Spleen (tissue), 13 donors: ENCODE data around the gene ARL10. TPM values are rescaled to one million over a fixed set of nuclear protein-coding genes. Genes with fewer than 3 reads are reported as not detected.

Experiments
- DNase-seq: peaks from one replicate; pipeline ENCODE4 v3.0.0-alpha.2; 2020
- H3K27ac ChIP-seq, 8 donors: fragments of 200-600 bp; sonication (generic) in 7 of 8; 1 replicate in 4 of 8; 2 replicates in 4 of 8; pipeline versions ENCODE4 v1.5.0 to v1.8.0; 2016 to 2021; ENCODE audit warnings: inconsistent platforms in 4 of 8, mild to moderate bottlenecking in 4 of 8, moderate library complexity in 1 of 8
- H3K27me3 ChIP-seq, 7 donors: fragments of 200-600 bp; sonication (generic) in 6 of 7; replicated peaks in 1 of 7; 1 replicate in 4 of 7; 2 replicates in 3 of 7; pipeline versions ENCODE4 v1.5.0 to v1.8.0; 2016 to 2021; ENCODE audit warnings: inconsistent platforms in 3 of 7, mild to moderate bottlenecking in 1 of 7
- H3K36me3 ChIP-seq, 6 donors: fragments of 200-600 bp; sonication (generic) in 5 of 6; 1 replicate in 4 of 6; 2 replicates in 2 of 6; pipeline versions ENCODE4 v1.5.0 to v1.8.0; 2016 to 2021; ENCODE audit warnings: inconsistent platforms in 2 of 6
- H3K4me1 ChIP-seq, 6 donors: fragments of 200-600 bp; sonication (generic) in 5 of 6; 1 replicate in 3 of 6; 2 replicates in 3 of 6; pipeline versions ENCODE4 v1.5.0 to v1.8.0; 2016 to 2021; ENCODE audit warnings: inconsistent platforms in 3 of 6
- H3K4me3 ChIP-seq, 8 donors: fragments of 200-600 bp; sonication (generic) in 7 of 8; 1 replicate in 4 of 8; 2 replicates in 4 of 8; pipeline versions ENCODE4 v1.5.0 to v1.8.0; 2016 to 2021; ENCODE audit warnings: inconsistent platforms in 4 of 8, mild to moderate bottlenecking in 4 of 8, moderate library complexity in 2 of 8
- H3K9me3 ChIP-seq, 8 donors: fragments of 200-600 bp; sonication (generic) in 7 of 8; 1 replicate in 4 of 8; 2 replicates in 4 of 8; pipeline versions ENCODE4 v1.5.0 to v1.8.0; 2016 to 2021; ENCODE audit warnings: inconsistent platforms in 4 of 8
- POLR2A ChIP-seq, 3 donors: fragments of 450-650 bp; IDR thresholded peaks; one replicate each; pipeline ENCODE4 v1.5.1; 2017; ENCODE audit warnings: antibody characterized with exemption in 3 of 3, mild to moderate bottlenecking in 1 of 3
- POLR2AphosphoS5 ChIP-seq, 3 donors: sonication (generic); formaldehyde crosslinking; IDR thresholded peaks; one replicate each; pipeline ENCODE4 v1.5.1; 2017; ENCODE audit warnings: antibody characterized with exemption in 3 of 3
- WGBS, 5 donors: extraction: QIAGEN DNeasy Blood & Tissue Kit in 3 of 5; methylation state at CpG; one replicate each; pipeline versions ENCODE4 v1.1.5 to v1.1.7; 2013 to 2018; 5-methylcytosine and 5-hydroxymethylcytosine counted together
- intact Hi-C: fragments of 100-400 bp; cut with DNase I; formaldehyde crosslinking; loops from one replicate; pipeline ENCODE4 v1.15.0; 2023; ENCODE audit warnings: low total_unique reads
- long read RNA-seq, 2 donors: transcript quantifications; one replicate each; lab custom pipeline, GENCODE V29; 2026
- polyA plus RNA-seq, 3 donors: library from polyadenylated mRNA; stranded (reverse); fragments of 200-250 nt; gene quantifications; one replicate each; pipeline ENCODE4 v1.2.1, GENCODE V29; 2013
- total RNA-seq, 7 donors: library from RNA; depleted of rRNA in 3 of 7; stranded (reverse); fragments of >200 nt in 3 of 7; fragmentation: NEBNext Ultra II Directional in 4 of 7; extraction: Animal tissue kit (Norgen Biotek cat#: 25700) in 4 of 7; gene quantifications; one replicate each; pipeline versions ENCODE4 v1.1.0 to v1.2.1, GENCODE V29; 2016 to 2021
- TF ChIP-seq, protein P1 (sequence below), 11 experiments: fragments of 200-600 bp in 7 of 11; fragments of 450-650 bp in 4 of 11; sonication (generic) in 4 of 11; IDR thresholded peaks in 8 of 11; conservative IDR thresholded peaks in 3 of 11; 1 replicate in 7 of 11; 2 replicates in 4 of 11; pipeline versions ENCODE4 v1.4.0 to v1.8.0; 2016 to 2021; ENCODE audit warnings: antibody characterized with exemption in 11 of 11, inconsistent platforms in 4 of 11, mild to moderate bottlenecking in 1 of 11
- donor health status: healthy with polysubstance abuse.
- donor health status: DM: no; HTN: no; CAD: no; lungs with moderate emphysema.
- donor health status: DM: no; HTN: no; CAD: no.
- donor health status: Bipolar disorder and iron deficiency.
- donor health status: healthy.
- donor health status: DM: no; HTN: no; CAD: no.
- donor health status: DM: yes; HTN: yes; CAD: no.

Gene ARL10
- total RNA-seq (10 to 100 TPM in 3 of 7 donors, 1 to 10 TPM in 4; 4.7 to 17.8 (median 9.0) TPM), polyA plus RNA-seq (1 to 10 TPM; 1.6 to 4.0 (median 2.6) TPM)
- long read RNA-seq, donor 1, full-length matches to known transcripts = 1 of 1 reads
- long read RNA-seq, donor 1, partial matches to known transcripts = 0 of 1 reads
- long read RNA-seq, donor 1, other reads (novel, unspliced or antisense) = 0 of 1 reads
- long read RNA-seq, donor 2 = 0 reads

- Histone ChIP-seq H3K9me3 (no peaks in the 10 kb centered on the region), H3K27me3 (peaks cover 0 to 18% (median 0%) of the 10 kb centered on the region in 7 donors), H3K27ac (peak within 1 kb of the TSS; percentile 42 to 77 (median 62)), H3K4me3 (peak within 1 kb of the TSS; percentile 65 to 96 (median 80)), H3K4me1 (peaks cover 10 to 47% (median 32%) of the 10 kb centered on the region in 6 donors), H3K36me3 (peaks cover 0 to 27% (median 0%) of the 10 kb centered on the region in 6 donors)
- TF ChIP-seq POLR2AphosphoS5 (IDR thresholded peaks at IDR 0.05) (peak in 2 of 3 donors; percentile 64 to 67), POLR2A (IDR thresholded peaks at IDR 0.05) (no peak)
- TF ChIP-seq, protein P1, sequence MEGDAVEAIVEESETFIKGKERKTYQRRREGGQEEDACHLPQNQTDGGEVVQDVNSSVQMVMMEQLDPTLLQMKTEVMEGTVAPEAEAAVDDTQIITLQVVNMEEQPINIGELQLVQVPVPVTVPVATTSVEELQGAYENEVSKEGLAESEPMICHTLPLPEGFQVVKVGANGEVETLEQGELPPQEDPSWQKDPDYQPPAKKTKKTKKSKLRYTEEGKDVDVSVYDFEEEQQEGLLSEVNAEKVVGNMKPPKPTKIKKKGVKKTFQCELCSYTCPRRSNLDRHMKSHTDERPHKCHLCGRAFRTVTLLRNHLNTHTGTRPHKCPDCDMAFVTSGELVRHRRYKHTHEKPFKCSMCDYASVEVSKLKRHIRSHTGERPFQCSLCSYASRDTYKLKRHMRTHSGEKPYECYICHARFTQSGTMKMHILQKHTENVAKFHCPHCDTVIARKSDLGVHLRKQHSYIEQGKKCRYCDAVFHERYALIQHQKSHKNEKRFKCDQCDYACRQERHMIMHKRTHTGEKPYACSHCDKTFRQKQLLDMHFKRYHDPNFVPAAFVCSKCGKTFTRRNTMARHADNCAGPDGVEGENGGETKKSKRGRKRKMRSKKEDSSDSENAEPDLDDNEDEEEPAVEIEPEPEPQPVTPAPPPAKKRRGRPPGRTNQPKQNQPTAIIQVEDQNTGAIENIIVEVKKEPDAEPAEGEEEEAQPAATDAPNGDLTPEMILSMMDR (IDR thresholded peaks at IDR 0.05 in 8 of 11, conservative IDR thresholded peaks at IDR 0.05 in 3 of 11) = no peak
- peak; percentile 89 for DNase-seq
- WGBS, 5 donors = 0 to 2% (median 1%) methylated on average over 32 to 108 of the region's 108 CpGs
- intact Hi-C loops = no loop called here
These were observed at the start of gene ARL10 for GRCh38 chr5:176365351-176366231. Gene ARL10 (plus strand): TSS chr5:176365487. CDS start chr5:176365564, 77 bp downstream.

- 84 to 93% (median 87%) methylated on average over 7 of the region's 7 CpGs for WGBS, 5 donors
- Histone ChIP-seq H3K9me3 (no peaks in the 10 kb centered on the region), H3K36me3 (peaks cover 0 to 94% (median 27%) of the 10 kb centered on the region in 6 donors), H3K4me1 (no peaks in the 10 kb centered on the region), H3K4me3 (no peak overlapping the region), H3K27me3 (no peaks in the 10 kb centered on the region), H3K27ac (peak overlapping the region in 1 of 8 donors; percentile 9)
- TF ChIP-seq POLR2AphosphoS5 (IDR thresholded peaks at IDR 0.05) = no peak
- TF ChIP-seq POLR2A (IDR thresholded peaks at IDR 0.05) = no peak
- TF ChIP-seq, protein P1 (IDR thresholded peaks at IDR 0.05 in 8 of 11, conservative IDR thresholded peaks at IDR 0.05 in 3 of 11) = no peak
- intact Hi-C loops = no loop called here
- DNase-seq = no peak
These were observed 47.5 kb upstream of the ARL10 start for GRCh38 chr5:176317534-176318374.

DNA sequence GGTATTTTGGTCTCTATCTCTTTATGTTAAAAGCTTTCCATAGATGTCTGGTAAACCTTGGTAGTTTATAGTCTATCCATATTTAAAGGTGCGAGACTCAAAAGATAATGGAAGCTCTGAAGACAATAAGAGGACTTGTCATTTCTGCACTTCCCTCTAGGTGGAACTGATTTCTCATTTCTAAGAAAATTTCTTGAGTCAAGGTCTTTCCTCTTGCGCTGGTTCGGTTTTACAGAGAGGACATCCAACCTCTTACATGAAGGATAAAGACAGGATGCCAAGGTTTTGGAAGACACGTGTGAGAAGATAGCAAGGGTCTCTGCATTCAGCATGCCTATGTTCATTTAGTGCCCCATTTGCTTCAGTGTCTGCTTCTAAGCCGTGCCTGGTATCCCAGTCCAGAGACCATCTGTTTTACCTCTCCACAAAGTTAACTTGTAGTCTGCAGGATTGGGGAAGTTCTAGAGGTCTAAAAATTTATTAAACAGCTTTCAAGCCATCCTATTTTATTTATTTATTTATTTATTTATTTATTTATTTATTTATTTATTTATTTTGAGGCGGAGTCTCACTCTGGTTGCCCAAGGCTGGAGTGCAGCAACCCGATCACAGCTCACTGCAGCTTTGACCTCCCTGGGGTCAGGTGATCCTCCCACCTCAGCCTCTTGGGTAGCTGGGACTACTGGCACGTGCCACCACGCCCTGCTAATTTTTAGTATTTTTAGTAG, 45.3 kb upstream of the ARL10 start:
- 85 to 94% (median 86%) methylated on average over 9 of the region's 9 CpGs for WGBS, 5 donors

More for the DNA sequence above, 45.3 kb upstream of the ARL10 start:
- TF ChIP-seq POLR2AphosphoS5 (IDR thresholded peaks at IDR 0.05) (no peak), POLR2A (IDR thresholded peaks at IDR 0.05) (no peak)
- TF ChIP-seq, protein P1 (IDR thresholded peaks at IDR 0.05 in 8 of 11, conservative IDR thresholded peaks at IDR 0.05 in 3 of 11) = no peak
- H3K36me3 ChIP-seq = peaks cover 4 to 94% (median 36%) of the 10 kb centered on the region in 6 donors
- H3K9me3 ChIP-seq = no peaks in the 10 kb centered on the region
- intact Hi-C loops = no loop called here
- no peaks in the 10 kb centered on the region for H3K27me3 ChIP-seq
- H3K27ac ChIP-seq = no peak overlapping the region
- H3K4me3 ChIP-seq = no peak overlapping the region
- no peaks in the 10 kb centered on the region for H3K4me1 ChIP-seq
- no peak for DNase-seq
